ENCODE measurements around the gene MRPS23.
A peak's percentile ranks its signal among the peaks of the same experiment; 100 is the strongest.

Gene MRPS23

DNA sequence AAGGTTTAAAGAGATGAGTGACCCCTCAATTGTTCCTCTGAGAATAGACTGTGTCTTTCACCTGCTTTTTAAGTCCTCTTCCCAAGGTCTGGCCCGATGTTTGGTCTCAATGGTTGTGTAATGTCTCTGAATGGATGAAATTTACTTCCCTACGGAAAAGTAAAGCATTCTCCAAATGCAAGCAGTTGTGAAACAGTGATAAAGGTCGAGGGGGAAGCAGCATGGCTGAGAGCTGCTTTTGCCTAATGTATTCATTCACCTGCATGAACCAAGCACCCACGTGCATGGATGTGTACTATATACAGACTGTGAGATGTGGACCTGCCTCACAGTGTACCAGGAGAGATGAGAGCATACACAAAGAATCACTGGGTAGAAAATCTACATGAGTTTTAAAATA lies 11.4 kb downstream of the MRPS23 start:
- no peak for DNase-seq (ENCODE audit: low read depth in 3 of 3)

DNA sequence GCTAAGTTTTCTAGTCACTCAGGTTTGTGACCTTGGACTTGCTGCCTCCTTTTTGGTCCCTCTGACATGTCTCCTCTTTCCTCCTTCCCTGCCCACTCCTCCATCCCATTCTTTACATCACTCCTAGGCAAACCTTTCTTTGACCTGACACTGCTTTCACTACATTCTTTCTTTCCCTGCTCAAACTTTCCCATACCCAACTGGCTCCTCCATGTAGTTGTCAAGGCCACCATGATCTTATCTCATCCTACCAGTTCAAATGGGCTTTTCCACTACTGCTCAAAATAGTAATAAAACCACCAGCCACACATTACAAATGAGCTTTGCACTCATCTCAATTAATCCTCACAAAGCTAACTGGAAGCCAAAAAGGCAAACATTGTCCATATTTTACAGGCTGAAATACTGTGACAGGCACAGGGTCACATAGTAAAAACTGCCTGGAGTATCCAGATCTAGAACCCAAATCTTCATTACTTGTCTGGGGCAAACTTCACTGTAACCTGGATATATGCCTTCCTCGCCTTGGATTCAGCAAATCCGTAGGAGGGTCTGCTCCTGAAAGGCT lies 14.4 kb downstream of the MRPS23 start:
- DNase-seq (ENCODE audit: low read depth in 3 of 3): no peak

DNA sequence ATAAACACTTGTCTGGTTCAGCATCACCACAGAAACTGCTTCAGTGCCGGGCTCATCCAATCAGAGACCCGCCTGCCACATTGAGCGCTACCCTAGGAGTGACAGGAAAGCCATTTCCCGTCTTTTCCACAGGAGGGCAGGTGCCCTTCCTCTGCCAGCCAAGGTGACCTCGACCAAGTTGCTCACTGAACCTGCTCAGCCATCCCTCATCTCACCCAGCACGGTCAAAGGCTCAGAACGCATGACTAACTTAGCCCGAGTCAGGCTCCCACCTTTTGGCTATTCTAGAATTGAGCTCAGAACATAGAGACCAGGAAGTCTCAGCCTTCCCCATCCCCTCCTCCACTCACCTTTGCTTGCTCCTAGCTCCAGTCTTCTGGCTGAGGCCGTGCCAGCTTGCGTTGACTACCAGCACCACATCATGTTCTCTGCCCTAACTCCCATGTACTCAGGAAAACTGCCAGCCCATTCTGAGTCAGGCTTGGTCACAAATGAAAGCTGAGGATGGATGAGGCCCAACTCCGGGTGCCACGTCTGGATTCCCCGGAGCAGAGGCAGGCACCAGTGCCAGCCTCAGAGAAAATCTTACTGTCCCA lies 15.6 kb downstream of the MRPS23 start:
- no peak for DNase-seq (ENCODE audit: low read depth in 3 of 3)

DNA sequence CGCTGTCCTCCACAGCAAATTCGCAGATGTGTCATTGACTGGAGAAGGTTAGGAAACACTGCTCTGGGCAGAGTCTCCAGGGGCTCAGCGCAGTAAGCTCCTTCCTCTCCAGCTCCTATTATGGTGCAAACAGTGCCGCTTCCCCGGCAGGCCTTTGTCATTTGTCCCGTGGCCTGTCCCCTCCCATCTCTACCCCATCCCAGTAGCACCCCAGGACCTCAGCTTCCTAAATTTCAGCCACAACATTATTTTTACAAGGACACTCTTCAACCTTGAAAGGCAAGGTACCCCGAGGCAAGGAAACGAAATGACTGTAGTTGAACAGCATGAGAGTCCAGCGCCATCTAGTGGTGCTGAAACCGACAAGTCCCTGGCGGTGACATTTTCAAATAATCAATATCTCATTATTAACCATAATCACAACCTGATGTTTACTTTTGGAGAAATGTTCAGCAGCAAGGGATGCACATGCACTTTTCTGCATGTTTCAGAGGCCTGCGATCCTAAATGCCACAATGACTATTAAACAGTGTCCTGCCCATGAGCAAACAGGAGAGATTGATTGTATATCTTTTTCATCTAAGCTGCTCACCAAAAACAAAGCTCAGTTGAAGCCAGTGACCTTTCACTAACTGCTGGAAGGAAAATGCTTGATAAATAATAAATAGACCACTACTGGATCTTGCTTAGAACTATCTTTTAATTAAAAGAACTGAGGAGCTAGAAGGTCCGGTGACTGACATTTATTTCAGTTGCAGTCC lies 16.5 kb downstream of the MRPS23 start:
- peak; percentile 49 to 71 (median 51) for DNase-seq (ENCODE audit: low read depth in 3 of 3)

DNA sequence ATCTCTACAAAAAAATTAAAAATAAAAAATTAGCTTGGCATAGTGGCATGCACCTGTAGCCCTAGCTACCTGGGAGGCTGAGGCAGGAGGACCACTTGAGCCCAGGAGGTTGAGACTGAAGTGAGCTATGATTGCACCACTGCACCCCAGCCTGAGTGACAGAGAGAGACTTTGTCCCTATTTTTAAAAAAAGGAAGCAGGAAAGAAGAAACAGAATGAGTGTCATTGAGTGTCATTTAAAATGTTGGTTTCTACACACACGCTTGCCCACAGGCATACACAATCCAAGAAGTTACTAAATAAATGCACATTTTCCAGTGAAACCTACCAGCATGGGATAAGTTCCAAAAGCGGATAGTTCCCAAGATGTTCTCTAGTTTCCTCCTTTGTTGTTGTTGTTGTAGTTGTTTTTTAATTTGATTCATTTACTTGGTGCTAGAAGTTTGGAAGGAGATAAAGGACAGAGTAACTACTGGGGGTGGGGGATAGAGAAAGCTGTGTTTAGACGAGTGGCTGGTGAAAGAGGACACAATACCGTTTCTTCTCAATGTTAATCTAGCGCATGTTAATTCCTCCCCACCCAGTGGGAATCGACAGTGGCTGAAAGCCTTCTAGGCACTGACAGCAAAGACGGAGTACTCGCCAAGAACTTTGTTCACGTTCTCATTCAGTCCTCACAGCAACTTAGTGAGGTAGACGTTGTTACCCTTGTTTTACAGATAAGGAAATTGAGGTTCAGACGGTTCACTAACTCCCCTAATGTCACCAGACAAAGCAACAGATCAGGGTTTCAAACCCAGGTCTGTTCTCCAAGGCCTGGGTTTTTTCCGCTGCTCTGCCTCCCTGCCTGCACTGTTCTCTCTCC lies 17.3 kb downstream of the MRPS23 start:
- no peak for DNase-seq (ENCODE audit: low read depth in 3 of 3)

DNA sequence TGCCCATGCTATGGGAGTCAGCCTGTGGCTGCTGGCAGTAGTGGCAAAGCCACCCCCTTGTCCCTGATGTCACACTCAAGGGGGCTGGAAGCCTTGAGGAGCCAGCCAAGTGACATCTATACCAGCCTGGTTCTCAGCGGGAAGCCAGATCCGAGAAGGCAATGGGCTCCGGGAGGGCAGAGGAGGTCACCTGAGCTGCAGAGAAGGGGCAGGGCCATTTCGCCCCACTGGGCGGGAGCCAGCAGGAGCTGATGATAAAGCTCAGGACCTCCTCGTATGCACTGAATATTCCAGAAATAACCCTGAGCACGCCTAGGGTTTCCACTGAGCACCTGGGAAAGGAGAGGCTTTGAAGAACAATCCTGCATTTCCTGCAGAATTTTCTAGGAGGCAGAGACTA lies 19.0 kb downstream of the MRPS23 start:
- DNase-seq (ENCODE audit: low read depth in 3 of 3): no peak

DNA sequence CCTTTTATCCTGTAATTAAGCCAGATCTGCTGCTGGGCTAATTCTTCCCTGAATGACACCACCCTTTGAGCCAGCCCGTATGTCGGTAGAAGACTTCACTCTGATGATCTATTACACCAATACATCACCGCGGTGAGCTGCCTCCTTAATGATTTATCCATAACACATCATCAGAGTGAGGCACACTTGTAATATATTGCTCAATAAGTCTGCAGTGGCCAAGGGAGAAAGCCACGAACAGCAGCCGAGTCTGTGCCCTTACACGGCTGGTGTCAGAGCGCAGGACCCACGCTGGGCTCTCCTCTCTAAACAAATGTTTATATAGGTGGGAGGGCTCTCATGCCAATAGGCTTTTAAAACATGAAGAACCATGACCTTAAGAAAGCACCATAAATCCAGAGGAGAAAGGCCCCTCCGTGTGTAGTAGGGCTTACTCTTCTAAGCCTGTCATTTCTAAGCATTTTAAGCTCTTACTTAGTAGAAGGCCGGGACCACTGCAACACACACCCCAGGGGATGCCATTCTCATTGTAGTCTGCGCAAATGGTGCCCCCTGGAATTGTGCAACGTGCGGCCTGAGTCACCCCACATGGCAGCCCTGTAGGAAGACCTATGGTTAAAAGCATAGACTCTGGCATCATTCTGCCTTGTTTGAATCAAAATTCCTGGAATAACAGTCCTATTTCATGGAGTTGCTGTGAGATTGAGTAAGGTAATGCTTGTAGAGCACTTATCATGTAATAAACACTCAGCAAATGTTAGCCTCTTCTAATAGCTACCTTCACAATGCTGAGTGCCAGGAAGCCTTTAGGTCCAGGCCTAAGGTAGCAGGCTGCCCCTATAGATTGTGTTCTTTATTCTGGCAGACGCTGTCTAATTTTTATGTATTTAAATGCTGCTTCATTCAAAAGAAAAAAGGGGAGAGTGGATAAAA lies 26.1 kb downstream of the MRPS23 start:
- no peak for DNase-seq (ENCODE audit: low read depth in 3 of 3)

DNA sequence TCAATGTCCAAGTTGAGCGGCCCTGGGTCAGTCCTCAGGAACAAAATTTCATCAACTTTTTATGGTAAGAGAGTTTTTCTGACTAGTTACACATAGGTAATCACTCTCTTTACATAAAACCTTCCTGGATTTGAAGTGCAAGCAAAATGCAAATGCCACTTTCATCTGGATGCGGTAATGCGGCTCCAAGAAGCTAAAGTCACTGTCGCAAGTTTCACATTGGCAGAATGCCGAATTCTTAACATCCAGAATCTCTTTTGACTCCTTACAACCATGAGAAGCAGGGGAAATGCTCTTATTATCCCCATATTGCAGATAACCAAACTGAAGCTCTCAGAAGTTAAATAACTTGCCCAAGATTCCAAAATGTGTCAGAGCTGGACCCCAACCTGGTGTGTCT lies 30.0 kb downstream of the MRPS23 start:
- no peak for DNase-seq (ENCODE audit: low read depth in 3 of 3)

DNA sequence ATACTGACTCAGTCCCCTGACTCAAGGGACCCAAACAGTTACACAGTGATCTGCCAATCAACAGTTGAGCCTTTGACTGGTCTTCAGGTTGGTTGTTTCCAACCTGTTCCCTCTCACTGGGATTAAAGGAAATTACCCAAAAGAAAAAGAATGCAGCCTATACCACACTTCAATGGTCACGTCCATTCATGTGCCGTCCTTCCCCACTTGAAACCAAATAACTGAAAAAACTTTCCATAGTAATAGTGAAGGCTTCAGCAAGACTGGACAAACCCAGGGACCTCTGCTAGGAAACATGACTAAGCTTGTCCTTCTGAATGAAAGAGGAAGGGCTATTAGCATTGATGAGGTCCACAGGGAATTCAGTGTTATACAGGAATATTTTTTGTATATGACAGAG lies 30.6 kb downstream of the MRPS23 start:
- DNase-seq (ENCODE audit: low read depth in 3 of 3): no peak

DNA sequence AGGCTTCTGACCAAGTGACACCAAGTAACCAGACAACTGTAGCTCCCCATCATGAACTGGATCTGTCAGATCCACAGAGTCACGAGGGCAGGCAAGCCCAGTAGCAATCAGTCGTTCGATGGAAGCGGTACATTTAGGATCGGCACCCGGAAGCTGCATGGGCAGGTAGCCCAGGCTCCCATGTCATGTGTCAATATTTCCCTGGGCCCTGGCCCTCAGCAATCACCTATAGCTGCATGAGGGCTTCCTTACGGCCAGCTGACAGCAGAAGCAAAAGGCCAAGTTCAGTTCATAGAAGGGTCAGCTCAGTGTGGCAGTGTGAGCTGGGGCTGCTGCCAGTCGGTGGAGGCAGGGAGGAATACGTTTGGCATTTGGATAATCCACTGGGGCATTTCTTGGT lies 31.8 kb downstream of the MRPS23 start:
- no peak for DNase-seq (ENCODE audit: low read depth in 3 of 3)

DNA sequence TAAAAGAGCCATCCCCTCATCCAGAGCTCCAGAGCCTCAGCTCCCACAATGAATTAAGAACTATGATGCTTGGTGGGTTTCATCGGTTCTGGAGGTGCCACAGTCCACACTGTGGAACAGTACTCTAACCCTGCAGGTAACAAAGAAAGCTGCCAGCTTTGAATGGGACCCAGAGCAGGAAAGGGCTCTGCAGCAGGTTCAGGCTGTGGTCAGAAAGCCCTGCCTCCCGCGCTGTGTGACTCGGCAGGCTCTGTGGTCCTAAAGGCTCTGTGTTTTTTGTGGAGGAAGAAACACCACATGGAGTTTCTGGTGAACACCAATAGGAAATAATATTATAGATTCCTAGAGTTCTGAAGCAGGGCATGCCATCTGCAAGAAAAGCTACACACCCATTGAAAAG lies 32.5 kb downstream of the MRPS23 start:
- DNase-seq (ENCODE audit: low read depth in 3 of 3): no peak

DNA sequence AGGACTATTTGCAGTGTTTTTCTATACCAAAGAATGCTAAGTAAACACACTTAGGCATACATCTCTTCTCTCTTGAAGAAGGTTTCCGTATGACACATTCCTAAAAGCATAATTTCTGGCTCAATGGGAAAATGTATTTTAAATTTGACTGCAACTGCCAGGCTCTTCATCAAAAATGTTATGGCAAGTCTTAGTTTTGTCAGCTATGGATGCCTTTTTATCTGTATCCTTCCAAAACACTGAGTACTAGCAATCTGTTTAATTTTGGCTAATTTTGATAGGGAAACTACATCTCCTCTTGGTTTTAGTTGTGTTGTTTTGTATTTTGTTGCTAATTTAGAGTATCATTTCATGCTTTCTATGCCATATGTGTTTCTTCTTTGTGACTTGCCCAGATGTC lies 35.4 kb downstream of the MRPS23 start:
- DNase-seq (ENCODE audit: low read depth in 3 of 3): no peak

DNA sequence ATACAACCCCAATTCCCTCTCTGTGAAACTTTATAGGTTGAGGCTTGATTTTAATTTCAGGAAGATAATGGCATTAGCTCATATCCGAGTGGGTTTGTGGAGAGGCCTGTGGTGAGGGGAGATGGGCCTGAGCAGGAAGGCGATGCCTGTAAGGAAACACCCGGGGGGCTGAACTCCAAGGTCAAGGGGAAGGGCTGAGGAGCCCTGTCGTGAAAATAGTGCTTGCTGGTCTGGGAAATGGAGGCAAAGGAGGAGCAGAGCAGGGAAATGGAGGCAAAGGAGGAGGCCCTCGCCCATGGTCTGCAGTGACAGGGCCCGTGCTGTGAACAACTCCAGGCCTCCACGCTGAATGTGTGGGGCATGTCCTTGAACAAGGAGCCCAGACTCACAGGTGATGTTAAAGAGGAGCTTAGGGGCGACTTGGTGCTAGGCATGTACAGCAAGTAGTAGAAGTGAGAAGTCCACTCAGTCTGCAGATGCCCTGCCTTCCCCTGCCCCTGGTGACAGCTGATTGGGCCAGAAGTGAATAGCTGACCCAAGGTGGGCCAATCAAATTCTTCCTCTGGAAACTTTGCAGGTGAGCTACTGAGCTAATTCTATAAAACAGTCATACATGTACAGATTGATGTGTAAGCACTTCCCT lies 38.1 kb downstream of the MRPS23 start:
- no peak for DNase-seq (ENCODE audit: low read depth in 3 of 3)

DNA sequence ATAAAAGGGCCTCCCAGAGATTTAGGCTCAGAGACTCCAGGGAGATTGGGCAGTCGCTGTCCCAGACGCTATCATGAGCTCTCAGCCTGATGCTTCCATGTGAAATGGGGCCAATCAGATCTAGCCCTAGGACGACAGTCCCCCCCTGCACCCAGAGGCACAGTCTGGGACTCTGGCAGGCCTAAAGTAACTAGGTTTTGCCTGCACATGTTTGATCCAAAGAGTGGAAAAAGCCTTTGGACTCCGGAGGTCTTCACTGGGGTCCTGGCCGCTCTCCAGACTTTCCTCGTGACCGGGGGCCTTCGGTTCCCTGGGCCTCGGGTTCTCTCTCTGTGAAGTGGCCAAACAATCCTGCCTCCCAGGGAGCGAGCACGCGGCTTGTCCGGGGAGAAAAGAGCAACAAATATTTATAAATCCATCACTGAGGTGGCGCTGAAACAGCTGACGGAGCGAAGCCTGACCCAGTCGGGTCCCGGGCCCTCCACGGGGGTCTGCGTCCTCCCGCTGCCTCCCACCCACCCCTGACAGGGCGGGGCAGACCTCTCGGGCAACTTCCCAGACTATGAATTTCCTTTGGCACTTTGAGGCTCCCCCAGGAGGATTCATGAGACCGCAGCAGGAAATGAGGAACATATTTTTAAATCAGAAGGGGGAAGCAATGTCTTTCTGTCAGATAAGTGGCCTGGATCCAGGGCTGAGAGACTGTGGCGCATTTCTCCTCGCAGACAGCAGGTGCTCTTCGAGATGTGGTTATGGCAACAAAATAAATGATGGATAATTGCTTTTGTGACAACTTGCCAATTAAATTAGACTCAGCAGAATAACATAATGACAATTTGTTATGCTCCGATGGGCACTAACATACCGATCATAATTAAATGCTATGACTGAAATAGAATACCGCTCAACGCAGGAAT lies 38.9 kb downstream of the MRPS23 start:
- DNase-seq (ENCODE audit: low read depth in 3 of 3): no peak

DNA sequence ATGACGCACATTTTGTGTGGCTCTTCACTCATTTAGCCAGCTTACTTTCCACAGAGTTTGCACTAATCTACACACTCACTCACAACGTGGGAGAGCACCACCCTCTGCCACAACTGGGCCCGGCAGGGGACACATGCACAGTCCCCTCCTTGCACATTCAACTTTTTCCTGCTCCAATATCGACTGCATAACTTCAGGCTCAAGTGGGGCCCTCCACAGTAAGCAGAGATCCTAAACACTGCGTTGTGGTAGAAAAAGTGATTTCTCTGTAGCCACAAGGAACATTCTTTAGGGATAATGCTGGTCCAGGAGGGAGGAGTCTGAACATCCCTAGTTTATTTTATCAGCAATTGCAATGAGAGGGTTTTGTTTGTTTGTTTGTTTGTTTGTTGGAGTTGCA lies 40.0 kb downstream of the MRPS23 start:
- DNase-seq (ENCODE audit: low read depth in 3 of 3): no peak

DNA sequence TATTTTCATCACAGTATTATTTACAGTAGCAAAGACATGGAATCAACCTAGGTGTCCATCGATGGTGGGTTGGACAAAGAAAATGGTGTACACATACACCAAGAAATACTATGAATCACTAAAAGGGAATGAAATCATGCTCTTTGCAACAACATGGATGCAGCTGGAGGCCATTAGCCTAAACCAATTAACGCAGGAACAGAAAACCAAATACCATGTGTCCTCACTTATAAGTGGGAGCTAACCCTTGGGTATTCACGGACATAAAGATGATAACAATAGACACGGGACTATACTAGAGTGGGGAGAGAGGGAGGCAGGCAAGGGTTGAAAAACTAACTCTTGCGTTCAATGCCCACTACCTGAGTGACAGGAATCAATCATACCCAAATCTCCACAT lies 41.0 kb downstream of the MRPS23 start:
- DNase-seq (ENCODE audit: low read depth in 3 of 3): no peak

DNA sequence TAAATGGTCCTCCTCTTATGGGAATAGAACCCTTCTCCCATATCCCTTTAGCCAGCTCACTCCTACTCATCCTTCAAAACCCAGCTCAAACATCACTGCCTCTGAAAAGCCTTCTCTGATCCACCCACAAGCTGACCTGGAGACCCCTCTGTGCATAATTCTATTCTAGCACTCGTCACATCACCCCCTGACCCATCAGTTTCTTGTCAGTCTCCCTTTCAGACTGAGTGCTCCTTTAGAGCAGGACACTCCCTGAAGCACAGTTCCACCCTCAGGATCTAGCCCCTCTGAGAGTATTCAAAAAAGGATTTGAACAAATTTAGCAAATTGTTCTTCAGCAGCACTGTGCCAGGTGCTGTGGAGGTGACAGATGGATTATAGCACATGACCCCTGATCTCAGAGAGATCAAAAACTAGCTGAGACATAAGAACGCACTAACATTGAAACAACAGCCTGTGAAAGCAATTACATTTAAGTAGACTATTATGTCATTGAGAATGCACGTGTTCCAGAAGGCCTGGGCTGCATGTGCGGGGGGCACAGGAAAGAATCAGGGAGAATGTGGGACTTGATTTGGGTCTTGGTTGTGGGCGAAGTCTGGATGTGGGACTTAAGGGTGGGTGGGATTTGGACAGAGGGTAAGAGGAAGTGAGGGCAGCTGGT lies 43.5 kb downstream of the MRPS23 start:
- DNase-seq (ENCODE audit: low read depth in 3 of 3): no peak

DNA sequence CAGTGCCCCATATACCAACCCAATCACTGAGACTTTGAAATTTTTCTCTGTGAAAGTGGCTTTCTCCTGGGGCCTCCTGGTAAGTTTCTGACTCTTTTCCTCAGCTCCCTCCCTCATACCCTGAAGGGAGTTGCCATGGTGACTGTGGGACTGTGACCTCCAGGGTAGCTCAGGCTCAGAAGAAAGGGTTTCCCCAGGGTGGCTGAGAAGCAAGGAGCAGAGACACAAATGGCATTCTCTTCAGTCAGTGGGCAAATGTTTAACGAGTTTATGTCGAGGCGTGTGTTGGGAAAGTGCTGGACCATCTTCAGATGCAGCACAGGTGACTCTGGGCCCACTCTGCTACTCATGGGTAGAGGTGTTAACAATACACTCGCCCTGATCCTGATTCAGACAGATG lies 46.8 kb downstream of the MRPS23 start:
- DNase-seq (ENCODE audit: low read depth in 3 of 3): no peak

DNA sequence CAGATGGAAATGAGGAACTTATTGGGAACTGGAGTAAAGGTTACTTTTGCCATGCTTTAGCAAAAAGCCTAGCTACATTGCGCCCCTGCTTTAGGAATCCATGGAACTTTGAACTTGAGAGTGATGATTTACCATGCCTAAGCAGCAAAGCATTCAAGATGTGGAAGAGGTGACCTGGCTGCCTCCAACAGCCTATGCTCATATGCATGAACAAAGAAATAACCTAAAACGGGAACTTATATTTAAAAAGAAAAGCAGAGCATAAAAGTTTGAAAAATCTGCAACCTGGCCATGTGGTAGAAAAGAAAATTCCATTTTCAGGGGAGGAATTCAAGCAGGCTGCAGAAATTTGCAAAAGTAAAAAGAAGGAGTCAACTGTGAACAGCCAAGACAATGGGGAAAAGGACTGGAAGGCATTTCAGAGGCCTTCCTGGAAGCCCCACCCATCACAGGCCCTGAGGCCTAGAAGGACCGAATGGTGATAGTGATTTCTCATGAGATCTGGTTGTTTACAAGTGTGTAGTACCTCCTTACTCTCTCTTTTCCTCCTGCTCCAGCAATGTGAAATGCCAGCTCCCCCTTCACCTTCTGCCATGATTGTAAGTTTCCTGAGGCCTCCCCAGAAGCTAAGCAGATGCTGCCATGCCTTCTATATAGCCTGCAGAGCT lies 48.7 kb downstream of the MRPS23 start:
- DNase-seq (ENCODE audit: low read depth in 3 of 3): no peak

Data from stimulated activated CD4-positive, alpha-beta T cell treated with anti-CD3 and anti-CD28 coated beads, TNF-alpha, amount 100 ng/mL, for 48 hours (primary cell).